Heart left ventricle (tissue), 13 donors: ENCODE measurements around the gene PROKR2.

Experiments used
- CTCF ChIP-seq, 12 donors: fragments of 200-600 bp; sonication (generic) in 4 of 12; IDR thresholded peaks; one replicate each; pipeline versions ENCODE4 v1.5.0 to v1.8.0; 2018 to 2022; ENCODE audit warnings: antibody characterized with exemption in 12 of 12, mild to moderate bottlenecking in 5 of 12
- POLR2A ChIP-seq, 2 donors: fragments of 450-650 bp; IDR thresholded peaks; one replicate each; pipeline ENCODE4 v1.6.1; 2017; ENCODE audit warnings: antibody characterized with exemption in 2 of 2, mild to moderate bottlenecking in 2 of 2, moderate library complexity in 2 of 2
- donor health status: ischemic (EF 13 %, LVEDD 7.1; RV severe dilation, severe dysfunction).
- donor health status: DM: no; HTN: yes; CAD: no.
- donor health status: DM: no; HTN: no; CAD: no.
- donor health status: ischemic (EF 25% LVEDD 6.9; RV normal size, moderate dysfunction).
- donor health status: ischemic (EF 25% LVEDD 5.7; RV mildly dilated, moderate dysfunction).
- donor health status: ischemic (EF 35%, LVEDD 5.7; RV mildly dilated, moderate dysfunction).
- donor health status: nonischemic (EF 11% LVEDD 7.7; RV severe dilation, severe dysfunction).
- donor health status: DM: yes; HTN: yes; CAD: no.
- donor health status: PGD.
- donor health status: ischemic (EF 29% LVEDD 5.4; RV normal size, mild dysfunction).
- donor health status: nonischemic (EF 23%, LVEDD 6.1; RV moderate dilation, normal function).

- TF ChIP-seq CTCF (IDR thresholded peaks at IDR 0.05) (no peak), POLR2A (IDR thresholded peaks at IDR 0.05) (no peak)
Observed at GRCh38 chr20:5327356-5327755, 10.6 kb upstream of the PROKR2 start.
